ENCODE data around the gene EPSTI1.

GRCh38 chr13:42907745-42908144 lies 84.3 kb downstream of the EPSTI1 start:
- TF ChIP-seq CTCF (IDR thresholded peaks at IDR 0.05; ENCODE audit: insufficient read depth, low read depth, low read length) (no peak), EZH2 (IDR thresholded peaks at IDR 0.05; ENCODE audit: insufficient read depth, low read length) (no peak)
